Measurements from ENCODE around the gene FAM219B. TPM values are rescaled to one million over a fixed set of nuclear protein-coding genes. Genes with fewer than 3 reads are reported as not detected.

The FAM219B gene
- total and polyA plus RNA-seq, 2 of the 8 experiments (the other 6 are each of a cell fraction or from before 2014, with no cell fraction given): 57.1 to 66.6 TPM

DNA sequence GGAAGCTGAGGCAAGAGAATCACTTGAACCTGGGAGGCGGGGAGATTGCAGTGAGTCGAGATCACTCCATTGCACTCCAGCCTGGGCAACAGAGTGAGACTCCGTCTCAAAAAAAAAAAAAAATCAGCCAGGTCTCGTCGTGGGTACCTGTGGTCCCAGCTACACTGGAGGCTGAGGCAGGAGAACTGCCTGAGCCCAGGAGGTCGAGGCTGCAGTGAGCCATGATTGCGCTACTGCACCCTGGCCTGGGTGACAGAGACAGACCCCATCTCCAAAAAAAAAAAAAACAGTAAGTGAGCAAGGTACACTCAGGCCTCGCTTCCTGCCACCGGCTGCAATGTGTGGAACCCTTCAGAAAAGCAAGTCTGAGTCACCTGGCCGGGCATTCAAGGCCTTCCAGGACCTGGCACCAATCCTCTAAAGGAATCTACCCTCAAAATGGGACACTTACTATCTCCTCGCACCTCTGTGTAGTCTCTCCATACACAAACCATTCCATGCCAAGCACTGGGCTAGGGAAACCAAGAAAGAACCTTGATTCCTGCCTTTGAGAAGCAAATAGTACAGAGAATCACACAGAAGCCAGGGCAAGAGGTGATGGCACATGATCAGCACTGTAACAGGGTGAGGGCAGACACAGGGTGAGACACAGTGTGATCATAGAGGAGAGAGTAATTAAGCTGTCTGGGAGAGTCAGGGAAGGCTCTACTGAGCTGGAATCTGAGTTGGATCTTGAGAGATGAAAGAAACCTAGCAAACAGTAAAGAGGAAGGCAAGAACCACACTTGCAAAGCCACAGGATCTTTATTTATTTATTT lies 43.2 kb downstream of the FAM219B start:
- Histone ChIP-seq H3K23ac (ENCODE audit: insufficient read length) (no peak overlapping the region), H3K4me2 (ENCODE audit: insufficient read depth in 1 of 2, low read depth in 2 of 2, low read length in 2 of 2) (no peak overlapping the region), H3K79me1 (ENCODE audit: low read depth, low read length) (peaks cover 10% of the 10 kb centered on the region), H3K56ac (replicated peaks; ENCODE audit: insufficient read length, low read depth, low read length) (no peak overlapping the region), H4K5ac (ENCODE audit: insufficient read length, low read depth, low read length) (no peak overlapping the region), H2AFZ (ENCODE audit: low read length) (no peak overlapping the region), H2BK20ac (ENCODE audit: low read length) (no peak overlapping the region), H2AK5ac (ENCODE audit: low read depth, low read length) (no peak overlapping the region), H3K4ac (replicated peaks; ENCODE audit: insufficient read length, low read depth, low read length) (no peak overlapping the region), H4K20me1 (replicated peaks in 1 of 2; ENCODE audit: control insufficient read depth in 1 of 2, insufficient read depth in 2 of 2, low read length in 2 of 2) (peaks cover 3 to 10% of the 10 kb centered on the region in 2 experiments), H3K4me1 (replicated peaks in 1 of 4; ENCODE audit: control insufficient read depth in 3 of 4, insufficient read depth in 4 of 4, low read length in 3 of 4) (no peaks in the 10 kb centered on the region), H3K79me2 (ENCODE audit: control insufficient read depth in 1 of 2, insufficient read depth in 2 of 2, low read length in 2 of 2) (peaks cover 0 to 23% of the 10 kb centered on the region in 2 experiments; a peak in 2 of 4 replicates), H2BK12ac (ENCODE audit: low read depth, low read length) (no peak overlapping the region), H2BK15ac (ENCODE audit: low read length) (no peak overlapping the region), H3K9me3 (ENCODE audit: insufficient read depth in 2 of 2, low read depth in 1 of 2, low read length in 1 of 2) (no peaks in the 10 kb centered on the region), H2BK120ac (replicated peaks; ENCODE audit: low read depth, low read length) (no peak overlapping the region), H3K9ac (replicated peaks in 1 of 4; ENCODE audit: extremely low read depth in 1 of 4, low read depth in 3 of 4, low read length in 3 of 4) (no peak overlapping the region), H3K18ac (ENCODE audit: extremely low read depth, low read length) (no peak overlapping the region), H2BK5ac (ENCODE audit: low read depth, low read length) (no peak overlapping the region), H3K4me3 (ENCODE audit: extremely low read depth in 1 of 4, insufficient read depth in 2 of 4, low read depth in 3 of 4, low read length in 4 of 4) (no peak overlapping the region), H3K36me3 (ENCODE audit: control insufficient read depth in 2 of 4, insufficient read depth in 4 of 4, low read length in 3 of 4) (no peaks in the 10 kb centered on the region), H3K23me2 (ENCODE audit: low read depth, low read length) (peaks cover 2% of the 10 kb centered on the region; the same call in 1 of the 2 replicates), H4K91ac (replicated peaks; ENCODE audit: insufficient read length, low read length) (no peak overlapping the region), H3K14ac (ENCODE audit: insufficient read length) (no peak overlapping the region), H4K8ac (ENCODE audit: extremely low read depth, insufficient read depth, low read length) (no peak overlapping the region), H3K27me3 (replicated peaks in 1 of 4; ENCODE audit: control insufficient read depth in 3 of 4, extremely low read depth in 1 of 4, insufficient read depth in 3 of 4, low read length in 3 of 4) (no peaks in the 10 kb centered on the region), H3K27ac (ENCODE audit: low read depth, low read length) (no peak overlapping the region)
- CTCF ChIA-PET (ENCODE audit: partially characterized antibody): interaction anchor here (1.2 kb wide), 1 partner anchor 45 kb away, joined by 3 read pairs; no protein-coding TSS in a partner anchor
- POLR2A ChIA-PET (ENCODE audit: partially characterized antibody): interaction anchor here (0.9 to 1.2 kb wide), 2 partner anchors 17 to 38 kb away, joined by 3 to 4 read pairs; no protein-coding TSS in a partner anchor
- TF ChIP-seq HDAC6 (IDR thresholded peaks at IDR 0.05; ENCODE audit: low read depth, low read length) (no peak), SRF (IDR thresholded peaks at IDR 0.05; ENCODE audit: low read depth, low read length) (no peak), CBX5 (IDR thresholded peaks at IDR 0.05; ENCODE audit: low read depth, low read length) (no peak), RNF2 (IDR thresholded peaks at IDR 0.05; ENCODE audit: borderline replicate concordance, low read depth, low read length, missing control alignments, poor library complexity, severe bottlenecking) (no peak), KDM4A (IDR thresholded peaks at IDR 0.05; ENCODE audit: low read depth, low read length, severe bottlenecking) (no peak)
- TF ChIP-seq, protein P1, sequence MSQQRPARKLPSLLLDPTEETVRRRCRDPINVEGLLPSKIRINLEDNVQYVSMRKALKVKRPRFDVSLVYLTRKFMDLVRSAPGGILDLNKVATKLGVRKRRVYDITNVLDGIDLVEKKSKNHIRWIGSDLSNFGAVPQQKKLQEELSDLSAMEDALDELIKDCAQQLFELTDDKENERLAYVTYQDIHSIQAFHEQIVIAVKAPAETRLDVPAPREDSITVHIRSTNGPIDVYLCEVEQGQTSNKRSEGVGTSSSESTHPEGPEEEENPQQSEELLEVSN (IDR thresholded peaks at IDR 0.05): no peak
- 83% methylated on average over 10 of the region's 11 CpGs; no CpG with 5 or more reads in 1 of the 2 experiments for WGBS, 2 experiments (ENCODE audit: extremely low coverage in 1 of 2, insufficient coverage in 1 of 2, insufficient read length in 1 of 2, insufficient replicate concordance in 2 of 2, low coverage in 1 of 2, low lambda C conversion rate in 2 of 2, missing lambda C conversion rate in 1 of 2)
- DNase-seq (ENCODE audit: low read depth in 1 of 2, low spot score in 2 of 2) (no peak), FAIRE-seq (no peak)

Measured in H1 (cell line).